HepG2 (cell line): Measurements from ENCODE around the gene PARVB. TPM values are rescaled to one million over a fixed set of nuclear protein-coding genes. Genes with fewer than 3 reads are reported as not detected.

Experiments
- ATAC-seq: fragments of 200-7000 bp; cut with Tn5 transposase; 3 replicates; pipeline ENCODE4 v1.9.1; 2020; ENCODE audit warnings: mild to moderate bottlenecking, moderate library complexity
- BruUV-seq: library from RNA; stranded (reverse); fragments of 400-500 nt; replicated peaks from 2 replicates; lab custom pipeline; 2021; lab: Mats Ljungman, UMichigan
- CTCF ChIA-PET: fragments of 300-600 bp; formaldehyde crosslinking; extraction: SDS; loops from one replicate; lab custom pipeline; 2021; ENCODE audit warnings: low total read pairs, inconsistent platforms, low intra/inter-chr PET ratio; lab: Yijun Ruan, JAX
- POLR2A ChIA-PET: fragments of 350-600 bp; sonication (Branson Sonifier 250); formaldehyde crosslinking; loops from one replicate; lab custom pipeline; 2020; ENCODE audit warnings: antibody characterized with exemption, inconsistent platforms; lab: Yijun Ruan, JAX
- DNase-seq: peaks from one replicate; pipeline ENCODE4 v3.0.0-alpha.2; 2015; ENCODE audit warnings: low spot score
- FAIRE-seq: peaks from 3 replicates; lab custom pipeline; 2011; peaks lifted over from hg19 to GRCh38; lab: Jason Lieb, UNC
- H2AFZ ChIP-seq: one replicate; pipeline ENCODE4 v1.6.1; 2011; ENCODE audit warnings: low read length, inconsistent platforms
- H3K27ac ChIP-seq: fragments of 300-600 bp; 3 replicates; pipeline ENCODE4 v1.8.0; 2011; ENCODE audit warnings: mixed run types, mild to moderate bottlenecking, mixed read lengths, low read length, inconsistent platforms; ENCODE audit not compliant: insufficient read depth; ENCODE audit errors: extremely low read length
- H3K27me3 ChIP-seq, 2 experiments: fragments of 200-600 bp in 1 of 2; 2 replicates in 1 of 2; 3 replicates in 1 of 2; pipeline versions ENCODE4 v1.6.0 to v1.8.0; 2011; ENCODE audit warnings: low read length in 2 of 2, mild to moderate bottlenecking in 2 of 2, moderate library complexity in 2 of 2, inconsistent platforms in 1 of 2; ENCODE audit not compliant: insufficient read depth in 2 of 2, control insufficient read depth in 1 of 2
- H3K36me3 ChIP-seq, 2 experiments: fragments of 200-600 bp in 1 of 2; replicated peaks in 1 of 2; 2 replicates in 1 of 2; 3 replicates in 1 of 2; pipeline versions ENCODE4 v1.5.1 to v1.8.0; 2011; ENCODE audit warnings: low read length in 2 of 2, inconsistent platforms in 1 of 2; ENCODE audit not compliant: insufficient read depth in 2 of 2, control insufficient read depth in 1 of 2
- H3K4me1 ChIP-seq: 2 replicates; pipeline ENCODE4 v1.5.1; 2012; ENCODE audit warnings: low read length, inconsistent platforms; ENCODE audit not compliant: insufficient read depth
- H3K4me2 ChIP-seq: 2 replicates; pipeline ENCODE4 v1.6.0; 2011; ENCODE audit warnings: low read depth, low read length, inconsistent platforms
- H3K4me3 ChIP-seq, 3 experiments: fragments of 200-600 bp in 1 of 3; sonication (generic), shearing (Covaris generic) in 1 of 3; replicated peaks in 1 of 3; 2 replicates each; pipeline ENCODE4 v1.5.1; 2011 to 2016; ENCODE audit warnings: low read length in 3 of 3, inconsistent platforms in 2 of 3, low read depth in 2 of 3, mild to moderate bottlenecking in 2 of 3, control low read depth in 1 of 3, mixed read lengths in 1 of 3; ENCODE audit not compliant: insufficient read depth in 1 of 3
- H3K79me2 ChIP-seq: one replicate; pipeline ENCODE4 v1.6.1; 2011; ENCODE audit warnings: low read length, inconsistent platforms; ENCODE audit not compliant: insufficient read depth
- H3K9ac ChIP-seq: 2 replicates; pipeline ENCODE4 v1.6.0; 2011; ENCODE audit warnings: mild to moderate bottlenecking, low read depth, low read length, inconsistent platforms; ENCODE audit not compliant: insufficient read depth
- H3K9me3 ChIP-seq: 2 replicates; pipeline ENCODE4 v1.5.1; 2012; ENCODE audit warnings: mild to moderate bottlenecking, low read length
- H4K20me1 ChIP-seq: 2 replicates; pipeline ENCODE4 v1.6.0; 2011; ENCODE audit warnings: inconsistent platforms, mild to moderate bottlenecking, low read length, moderate library complexity; ENCODE audit not compliant: insufficient read depth
- ARID2 ChIP-seq: sonication (generic); formaldehyde crosslinking; IDR thresholded peaks from 2 replicates; pipeline ENCODE4 v1.8.1; 2022; ENCODE audit warnings: mild to moderate bottlenecking, missing genetic modification reagents, borderline replicate concordance
- DPF2 ChIP-seq: sonication (generic); formaldehyde crosslinking; IDR thresholded peaks from 2 replicates; pipeline ENCODE4 v1.4.0; 2020; ENCODE audit warnings: mild to moderate bottlenecking, low read depth, missing genetic modification reagents, borderline replicate concordance
- HNF4A ChIP-seq: sonication (generic); formaldehyde crosslinking; IDR thresholded peaks from 2 replicates; pipeline ENCODE4 v1.4.0; 2020; ENCODE audit warnings: missing genetic modification reagents
- HOXA9 ChIP-seq: sonication (generic); formaldehyde crosslinking; IDR thresholded peaks from 2 replicates; pipeline ENCODE4 v1.8.1; 2022; ENCODE audit warnings: missing genetic modification reagents, mild to moderate bottlenecking, moderate library complexity, borderline replicate concordance
- KMT2B ChIP-seq: IDR thresholded peaks from 2 replicates; pipeline ENCODE4 v1.6.1; 2016; ENCODE audit warnings: missing genetic modification reagents, missing compliant biosample characterization
- NCOA2 ChIP-seq: sonication (generic); formaldehyde crosslinking; IDR thresholded peaks from 2 replicates; pipeline ENCODE4 v1.8.0; 2022; ENCODE audit warnings: inconsistent platforms
- NFKB2 ChIP-seq: sonication (generic); formaldehyde crosslinking; IDR thresholded peaks from 2 replicates; pipeline ENCODE4 v1.4.0; 2020; ENCODE audit warnings: missing genetic modification reagents, borderline replicate concordance
- SYNCRIP ChIP-seq: fragments of 200-400 bp; formaldehyde crosslinking; IDR thresholded peaks from 2 replicates; pipeline ENCODE4 v1.6.1; 2018; ENCODE audit warnings: mild to moderate bottlenecking, low read depth, low read length; ENCODE audit not compliant: insufficient read depth
- ZMYM2 ChIP-seq: sonication (generic); formaldehyde crosslinking; IDR thresholded peaks from 2 replicates; pipeline ENCODE4 v1.8.0; 2022; ENCODE audit warnings: mild to moderate bottlenecking, missing genetic modification reagents
- ZNF274 ChIP-seq: sonication (generic); formaldehyde crosslinking; IDR thresholded peaks from 2 replicates; pipeline ENCODE4 v1.5.1; 2020; ENCODE audit warnings: mild to moderate bottlenecking, missing genetic modification reagents
- ZNF619 ChIP-seq: sonication (generic); formaldehyde crosslinking; IDR thresholded peaks from 2 replicates; pipeline ENCODE4 v1.4.0; 2020; ENCODE audit warnings: mild to moderate bottlenecking, missing genetic modification reagents
- ZSCAN22 ChIP-seq: sonication (generic); formaldehyde crosslinking; IDR thresholded peaks from 2 replicates; pipeline ENCODE4 v1.4.0; 2020; ENCODE audit warnings: mild to moderate bottlenecking, missing genetic modification reagents
- WGBS: methylation state at CpG from one replicate; pipeline ENCODE4 v1.1.6; 2017; ENCODE audit warnings: low lambda C conversion rate; 5-methylcytosine and 5-hydroxymethylcytosine counted together
- in situ Hi-C: cut with HindIII; loops from 2 replicates; pipeline ENCODE4 v1.10.0; 2017; ENCODE audit warnings: low pct_unique_long_range_greater_than_20kb; ENCODE audit not compliant: extremely low pct_ligation_motif_present
- intact Hi-C: fragments of 100-400 bp; cut with micrococcal nuclease; formaldehyde crosslinking; loops from one replicate; pipeline ENCODE4 v1.10.0; 2022; ENCODE audit not compliant: unreplicated experiment
- polyA plus RNA-seq, 8 experiments: library from polyadenylated mRNA; depleted of rRNA in 3 of 8; stranded (reverse) in 7 of 8; unstranded in 1 of 8; fragments of >200 nt; fragmentation: Illumina TruSeq in 4 of 8; extraction: Trizol in 4 of 8; gene quantifications; 2 replicates each; pipeline versions ENCODE4 v1.2.1 to v1.2.3, GENCODE V29; 2011 to 2016; ENCODE audit warnings: low read depth in 4 of 8, missing spikeins in 1 of 8, mixed read lengths in 1 of 8; ENCODE audit not compliant: insufficient read depth in 1 of 8
- total RNA-seq, 5 experiments: library from RNA; depleted of rRNA; stranded (reverse); fragments of >200 nt; fragmentation: Illumina TruSeq; extraction: Trizol; gene quantifications; 2 replicates each; pipeline ENCODE4 v1.2.3, GENCODE V29; 2016; ENCODE audit warnings: low read depth in 1 of 5
- TF ChIP-seq, protein P1 (sequence below): sonication (generic); formaldehyde crosslinking; IDR thresholded peaks from 2 replicates; pipeline ENCODE4 v1.8.0; 2022; ENCODE audit warnings: missing genetic modification reagents, mild to moderate bottlenecking, moderate library complexity, borderline replicate concordance
- TF ChIP-seq, protein P2 (sequence below): sonication (generic); formaldehyde crosslinking; IDR thresholded peaks from 2 replicates; pipeline ENCODE4 v1.8.1; 2023; ENCODE audit warnings: mild to moderate bottlenecking, missing genetic modification reagents, borderline replicate concordance
- TF ChIP-seq, protein P3 (sequence below): sonication (generic); formaldehyde crosslinking; IDR thresholded peaks from 2 replicates; pipeline ENCODE4 v1.5.0; 2020; ENCODE audit warnings: mild to moderate bottlenecking, missing genetic modification reagents, borderline replicate concordance
- TF ChIP-seq, protein P4 (sequence below): sonication (generic); formaldehyde crosslinking; IDR thresholded peaks from 2 replicates; pipeline ENCODE4 v1.4.0; 2020; ENCODE audit warnings: missing genetic modification reagents

Gene PARVB
- total and polyA plus RNA-seq, 2 of the 13 experiments (the other 11 are each of a cell fraction or from before 2014, with no cell fraction given) = 0.11 to 0.15 TPM

DNA sequence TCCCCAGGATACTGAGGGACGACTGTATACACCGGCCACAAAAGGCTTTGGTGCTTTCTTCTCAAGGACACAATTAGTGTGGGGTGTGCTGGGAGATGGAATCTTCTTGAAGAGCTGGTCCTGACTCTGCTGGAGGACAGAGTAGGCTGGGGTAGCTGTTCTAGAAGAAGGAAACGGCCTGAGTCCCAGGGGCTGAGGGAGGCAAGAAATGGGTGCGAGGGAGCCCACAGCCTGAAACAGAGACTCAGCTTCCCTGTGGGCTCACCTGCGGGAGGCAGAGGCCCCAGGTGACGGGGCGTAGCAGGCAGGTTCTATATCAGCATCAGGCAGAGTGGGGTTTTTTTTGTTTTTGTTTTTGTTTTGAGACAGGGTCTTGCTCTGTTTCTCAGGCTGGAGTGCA is 193.2 kb downstream of the PARVB start:
- H3K36me3 ChIP-seq = no peaks in the 10 kb centered on the region
- H3K9me3 ChIP-seq = no peaks in the 10 kb centered on the region
- no peak overlapping the region for H3K9ac ChIP-seq
- DNase-seq = no peak
- ChIA-PET CTCF (no interaction called here), POLR2A (no interaction called here)
- ATAC-seq = no peak
- no peaks in the 10 kb centered on the region for H4K20me1 ChIP-seq
- no peaks in the 10 kb centered on the region for H3K4me1 ChIP-seq
- in situ Hi-C loops = no loop called here
- H3K27ac ChIP-seq = no peak overlapping the region
- peaks cover 0 to 6% of the 10 kb centered on the region in 2 experiments; a peak in 2 of 5 replicates for H3K27me3 ChIP-seq
- H3K4me3 ChIP-seq = no peak overlapping the region
- H3K79me2 ChIP-seq = no peaks in the 10 kb centered on the region
- H2AFZ ChIP-seq = no peak overlapping the region
- no peak for TF ChIP-seq ZNF619
- no peak for TF ChIP-seq ZMYM2 (CRISPR knock-in tag)
- TF ChIP-seq HNF4A (CRISPR knock-in tag) = no peak
- no peak for TF ChIP-seq KMT2B
- TF ChIP-seq, protein P1, sequence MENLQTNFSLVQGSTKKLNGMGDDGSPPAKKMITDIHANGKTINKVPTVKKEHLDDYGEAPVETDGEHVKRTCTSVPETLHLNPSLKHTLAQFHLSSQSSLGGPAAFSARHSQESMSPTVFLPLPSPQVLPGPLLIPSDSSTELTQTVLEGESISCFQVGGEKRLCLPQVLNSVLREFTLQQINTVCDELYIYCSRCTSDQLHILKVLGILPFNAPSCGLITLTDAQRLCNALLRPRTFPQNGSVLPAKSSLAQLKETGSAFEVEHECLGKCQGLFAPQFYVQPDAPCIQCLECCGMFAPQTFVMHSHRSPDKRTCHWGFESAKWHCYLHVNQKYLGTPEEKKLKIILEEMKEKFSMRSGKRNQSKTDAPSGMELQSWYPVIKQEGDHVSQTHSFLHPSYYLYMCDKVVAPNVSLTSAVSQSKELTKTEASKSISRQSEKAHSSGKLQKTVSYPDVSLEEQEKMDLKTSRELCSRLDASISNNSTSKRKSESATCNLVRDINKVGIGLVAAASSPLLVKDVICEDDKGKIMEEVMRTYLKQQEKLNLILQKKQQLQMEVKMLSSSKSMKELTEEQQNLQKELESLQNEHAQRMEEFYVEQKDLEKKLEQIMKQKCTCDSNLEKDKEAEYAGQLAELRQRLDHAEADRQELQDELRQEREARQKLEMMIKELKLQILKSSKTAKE (CRISPR knock-in tag) = no peak
- TF ChIP-seq, protein P2, sequence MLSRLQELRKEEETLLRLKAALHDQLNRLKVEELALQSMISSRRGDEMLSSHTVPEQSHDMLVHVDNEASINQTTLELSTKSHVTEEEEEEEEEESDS = no peak
- TF ChIP-seq, protein P3, sequence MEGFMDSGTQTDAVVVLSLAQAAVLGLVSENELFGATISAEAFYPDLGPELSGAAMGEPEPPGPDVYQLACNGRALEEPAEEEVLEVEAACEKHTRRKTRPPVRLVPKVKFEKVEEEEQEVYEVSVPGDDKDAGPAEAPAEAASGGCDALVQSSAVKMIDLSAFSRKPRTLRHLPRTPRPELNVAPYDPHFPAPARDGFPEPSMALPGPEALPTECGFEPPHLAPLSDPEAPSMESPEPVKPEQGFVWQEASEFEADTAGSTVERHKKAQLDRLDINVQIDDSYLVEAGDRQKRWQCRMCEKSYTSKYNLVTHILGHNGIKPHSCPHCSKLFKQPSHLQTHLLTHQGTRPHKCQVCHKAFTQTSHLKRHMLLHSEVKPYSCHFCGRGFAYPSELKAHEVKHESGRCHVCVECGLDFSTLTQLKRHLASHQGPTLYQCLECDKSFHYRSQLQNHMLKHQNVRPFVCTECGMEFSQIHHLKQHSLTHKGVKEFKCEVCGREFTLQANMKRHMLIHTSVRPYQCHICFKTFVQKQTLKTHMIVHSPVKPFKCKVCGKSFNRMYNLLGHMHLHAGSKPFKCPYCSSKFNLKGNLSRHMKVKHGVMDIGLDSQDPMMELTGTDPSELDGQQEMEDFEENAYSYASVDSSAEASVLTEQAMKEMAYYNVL = no peak
- TF ChIP-seq ZSCAN22 (CRISPR knock-in tag) = no peak
- TF ChIP-seq NCOA2 = no peak
- TF ChIP-seq DPF2 (CRISPR knock-in tag) = no peak
- TF ChIP-seq SYNCRIP = no peak
- TF ChIP-seq ARID2 = no peak
- no peak for TF ChIP-seq NFKB2
- no peak for TF ChIP-seq HOXA9
- TF ChIP-seq, protein P4, sequence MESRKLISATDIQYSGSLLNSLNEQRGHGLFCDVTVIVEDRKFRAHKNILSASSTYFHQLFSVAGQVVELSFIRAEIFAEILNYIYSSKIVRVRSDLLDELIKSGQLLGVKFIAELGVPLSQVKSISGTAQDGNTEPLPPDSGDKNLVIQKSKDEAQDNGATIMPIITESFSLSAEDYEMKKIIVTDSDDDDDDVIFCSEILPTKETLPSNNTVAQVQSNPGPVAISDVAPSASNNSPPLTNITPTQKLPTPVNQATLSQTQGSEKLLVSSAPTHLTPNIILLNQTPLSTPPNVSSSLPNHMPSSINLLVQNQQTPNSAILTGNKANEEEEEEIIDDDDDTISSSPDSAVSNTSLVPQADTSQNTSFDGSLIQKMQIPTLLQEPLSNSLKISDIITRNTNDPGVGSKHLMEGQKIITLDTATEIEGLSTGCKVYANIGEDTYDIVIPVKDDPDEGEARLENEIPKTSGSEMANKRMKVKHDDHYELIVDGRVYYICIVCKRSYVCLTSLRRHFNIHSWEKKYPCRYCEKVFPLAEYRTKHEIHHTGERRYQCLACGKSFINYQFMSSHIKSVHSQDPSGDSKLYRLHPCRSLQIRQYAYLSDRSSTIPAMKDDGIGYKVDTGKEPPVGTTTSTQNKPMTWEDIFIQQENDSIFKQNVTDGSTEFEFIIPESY (CRISPR knock-in tag) = no peak
- no peak for TF ChIP-seq ZNF274 (CRISPR knock-in tag)
- 8% methylated on average over 7 of the region's 7 CpGs for WGBS
- no peak overlapping the region for H3K4me2 ChIP-seq
- no TSS peak for BruUV-seq
- no peak for FAIRE-seq
- intact Hi-C loops = no loop called here
